NB4 (cell line): Measurements from ENCODE around the gene OSMR.

Experiments
- CTCF ChIP-seq: IDR thresholded peaks from one replicate; pipeline ENCODE4 v1.5.1; 2012; ENCODE audit warnings: low read depth, low read length
- MYC ChIP-seq: IDR thresholded peaks from 2 replicates; pipeline ENCODE4 v1.6.1; 2011; ENCODE audit warnings: low read depth, low read length
- POLR2A ChIP-seq: IDR thresholded peaks from 2 replicates; pipeline ENCODE4 v1.6.1; 2011; ENCODE audit warnings: mild to moderate bottlenecking; ENCODE audit not compliant: insufficient read length; ENCODE audit errors: extremely low read depth

- TF ChIP-seq CTCF (no peak), POLR2A (no peak), MYC (no peak)
These were observed 24.1 kb upstream of the OSMR start for GRCh38 chr5:38821679-38822078.
